ENCODE measurements around the gene SENP5.

The SENP5 gene

DNA sequence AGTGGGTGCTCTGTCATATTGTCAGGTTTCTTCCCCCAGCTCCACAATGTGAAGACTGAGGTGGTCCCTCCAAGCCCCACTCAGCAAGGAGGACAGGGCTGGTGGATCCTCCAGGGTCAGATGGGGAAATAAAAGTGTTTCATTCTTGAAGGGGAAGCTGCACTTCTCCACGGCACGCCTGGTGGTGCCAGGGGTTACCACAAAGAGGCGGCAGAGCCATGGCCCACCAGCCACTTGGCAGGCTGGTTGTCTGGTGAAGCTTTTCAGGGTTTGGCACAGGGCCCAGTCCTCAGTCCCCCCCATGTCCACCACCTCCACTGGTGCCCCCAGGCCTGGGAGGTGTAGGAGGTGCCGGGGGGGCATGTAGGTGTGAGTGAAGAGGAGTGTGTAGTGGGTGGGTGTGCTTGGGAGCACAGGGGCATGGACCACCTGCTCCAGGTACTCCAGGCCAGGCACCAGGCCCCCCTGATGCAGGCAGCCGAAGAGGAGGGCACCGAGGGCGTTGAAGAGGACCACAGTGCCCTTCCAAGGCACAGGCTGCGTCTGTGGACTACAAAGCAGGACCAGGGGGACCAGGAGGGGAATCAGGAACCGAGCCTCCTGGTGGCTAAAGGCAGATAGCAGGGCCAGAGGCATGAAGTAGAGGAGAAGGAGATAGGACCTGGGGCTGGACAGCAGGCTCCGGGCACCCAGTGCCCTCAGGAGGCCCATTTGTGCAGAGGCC lies 79.6 kb downstream of the SENP5 start:
- no peak for DNase-seq (ENCODE audit: low read depth)
- TF ChIP-seq, protein P1, sequence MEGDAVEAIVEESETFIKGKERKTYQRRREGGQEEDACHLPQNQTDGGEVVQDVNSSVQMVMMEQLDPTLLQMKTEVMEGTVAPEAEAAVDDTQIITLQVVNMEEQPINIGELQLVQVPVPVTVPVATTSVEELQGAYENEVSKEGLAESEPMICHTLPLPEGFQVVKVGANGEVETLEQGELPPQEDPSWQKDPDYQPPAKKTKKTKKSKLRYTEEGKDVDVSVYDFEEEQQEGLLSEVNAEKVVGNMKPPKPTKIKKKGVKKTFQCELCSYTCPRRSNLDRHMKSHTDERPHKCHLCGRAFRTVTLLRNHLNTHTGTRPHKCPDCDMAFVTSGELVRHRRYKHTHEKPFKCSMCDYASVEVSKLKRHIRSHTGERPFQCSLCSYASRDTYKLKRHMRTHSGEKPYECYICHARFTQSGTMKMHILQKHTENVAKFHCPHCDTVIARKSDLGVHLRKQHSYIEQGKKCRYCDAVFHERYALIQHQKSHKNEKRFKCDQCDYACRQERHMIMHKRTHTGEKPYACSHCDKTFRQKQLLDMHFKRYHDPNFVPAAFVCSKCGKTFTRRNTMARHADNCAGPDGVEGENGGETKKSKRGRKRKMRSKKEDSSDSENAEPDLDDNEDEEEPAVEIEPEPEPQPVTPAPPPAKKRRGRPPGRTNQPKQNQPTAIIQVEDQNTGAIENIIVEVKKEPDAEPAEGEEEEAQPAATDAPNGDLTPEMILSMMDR (IDR thresholded peaks at IDR 0.05; ENCODE audit: low read length, missing control alignments), result peak; percentile 3
- no peak overlapping the region for H3K4me3 ChIP-seq (replicated peaks; ENCODE audit: low read depth, low read length)

DNA sequence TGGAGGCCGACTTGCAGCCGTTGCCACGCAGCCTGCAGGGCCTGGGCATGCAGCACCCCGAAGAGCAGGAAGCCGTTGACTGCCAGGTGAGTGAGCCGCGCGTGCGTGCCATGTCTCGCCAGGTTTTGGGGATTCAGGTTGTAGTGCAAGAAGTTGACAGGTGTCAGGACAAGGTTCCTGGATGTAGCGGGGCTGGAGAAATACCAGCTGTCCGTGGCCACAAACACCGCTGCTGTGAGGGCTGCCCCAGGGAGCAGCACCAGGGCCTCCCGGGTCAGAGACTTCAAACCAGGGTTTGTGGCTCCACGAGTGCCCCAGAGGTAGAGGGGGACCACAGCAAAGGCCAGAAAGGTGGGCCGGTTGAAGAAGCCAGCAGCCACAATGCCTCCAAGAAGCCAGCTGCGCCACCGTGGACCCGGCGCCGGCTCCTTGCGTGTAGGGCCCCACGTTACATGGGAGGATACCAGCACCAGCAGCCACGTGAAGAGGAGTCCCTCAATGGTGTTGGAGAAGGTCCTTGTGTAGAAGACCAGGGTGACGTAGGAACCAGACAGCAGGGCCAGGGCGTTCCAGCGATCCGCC lies 80.2 kb downstream of the SENP5 start:
- DNase-seq (ENCODE audit: low read depth), result no peak
- H3K4me3 ChIP-seq (replicated peaks; ENCODE audit: low read depth, low read length), result no peak overlapping the region

DNA sequence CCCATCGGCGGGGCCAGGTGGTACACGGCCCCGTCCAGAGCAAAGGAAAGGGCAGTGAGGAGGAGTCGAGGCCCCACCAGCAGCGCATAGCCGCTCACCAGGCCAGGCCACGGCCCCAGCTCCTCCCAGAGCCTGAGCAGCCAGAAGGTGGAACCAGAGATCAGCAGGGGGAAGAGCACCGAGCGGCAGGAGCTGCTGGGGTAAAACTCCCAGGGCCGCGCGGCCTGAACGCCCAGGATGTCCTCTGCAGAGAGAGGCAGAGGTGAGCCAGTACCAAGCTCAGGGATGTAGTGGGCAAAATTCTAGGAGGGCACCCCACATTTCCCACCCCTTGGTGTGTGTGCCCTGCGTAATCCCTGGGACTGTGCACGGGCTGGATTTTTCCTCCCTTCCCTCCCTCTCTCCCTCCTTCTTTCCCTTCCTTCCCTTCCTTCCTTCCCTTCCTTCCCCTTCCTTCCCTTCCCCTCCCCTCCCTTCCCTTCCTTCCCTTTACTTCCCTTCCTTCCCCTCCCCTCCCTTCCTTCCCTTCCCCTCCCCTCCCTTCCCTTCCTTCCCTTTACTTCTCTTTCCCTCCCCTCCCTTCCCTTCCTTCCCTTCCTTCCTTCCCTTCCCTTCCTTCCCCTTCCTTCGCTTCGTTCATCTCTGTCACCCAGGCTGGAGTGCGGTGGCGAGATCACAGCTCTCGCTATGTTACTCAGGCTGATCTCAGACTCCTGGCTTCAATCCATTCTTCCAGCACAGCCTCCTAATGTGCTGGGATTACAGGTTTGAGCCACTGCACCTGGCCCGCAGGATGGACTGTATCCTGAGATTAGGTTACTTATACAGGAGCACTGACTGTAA lies 80.9 kb downstream of the SENP5 start:
- H3K4me3 ChIP-seq (replicated peaks; ENCODE audit: low read depth, low read length), result no peak overlapping the region
- TF ChIP-seq, protein P1 (IDR thresholded peaks at IDR 0.05; ENCODE audit: low read length, missing control alignments), result no peak
- peak; percentile 15 for DNase-seq (ENCODE audit: low read depth)

More for the DNA sequence above, 80.2 kb downstream of the SENP5 start:
- TF ChIP-seq, protein P1 (IDR thresholded peaks at IDR 0.05; ENCODE audit: low read length, missing control alignments), result no peak

DNA sequence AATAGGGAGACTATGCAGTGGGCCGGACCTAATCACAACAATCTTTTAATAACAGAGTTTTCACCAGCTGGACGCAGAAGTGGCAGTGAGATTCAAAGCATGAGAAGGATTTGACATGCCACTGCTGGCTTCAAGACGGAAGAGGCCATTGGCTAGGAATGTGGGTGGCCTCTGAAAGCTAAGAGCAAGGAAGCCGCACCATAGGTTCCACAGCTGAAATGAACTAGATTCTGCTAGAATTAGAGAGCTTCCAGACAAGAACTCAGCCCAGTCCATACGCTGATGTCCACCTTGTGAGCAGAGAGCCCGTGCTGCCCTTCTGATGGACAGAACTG lies 81.5 kb downstream of the SENP5 start:
- no peak overlapping the region for H3K4me3 ChIP-seq (replicated peaks; ENCODE audit: low read depth, low read length)
- DNase-seq (ENCODE audit: low read depth), result no peak
- TF ChIP-seq, protein P1 (IDR thresholded peaks at IDR 0.05; ENCODE audit: low read length, missing control alignments), result no peak

DNA sequence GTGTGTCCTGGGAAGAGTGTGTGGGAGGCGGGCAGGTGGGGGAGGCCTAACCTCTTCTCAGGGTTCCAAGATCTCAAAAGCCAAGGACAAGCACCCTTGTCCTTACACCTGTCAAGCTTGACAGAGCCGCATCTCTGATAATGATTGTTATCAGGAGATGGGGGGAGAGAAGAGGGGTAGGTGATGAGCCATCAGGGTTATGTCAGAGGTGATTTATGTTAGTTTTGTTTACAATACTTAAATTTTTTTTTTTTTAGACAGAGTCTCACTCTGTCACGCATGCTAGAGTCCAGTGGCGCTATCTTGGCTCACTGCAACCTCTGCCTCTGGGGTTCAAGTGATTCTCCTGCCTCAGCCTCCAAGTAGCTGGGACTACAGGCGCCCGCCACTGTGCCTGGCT lies 82.0 kb downstream of the SENP5 start:
- no peak for DNase-seq (ENCODE audit: low read depth)
- TF ChIP-seq, protein P1 (IDR thresholded peaks at IDR 0.05; ENCODE audit: low read length, missing control alignments), result no peak
- H3K4me3 ChIP-seq (replicated peaks; ENCODE audit: low read depth, low read length), result no peak overlapping the region

DNA sequence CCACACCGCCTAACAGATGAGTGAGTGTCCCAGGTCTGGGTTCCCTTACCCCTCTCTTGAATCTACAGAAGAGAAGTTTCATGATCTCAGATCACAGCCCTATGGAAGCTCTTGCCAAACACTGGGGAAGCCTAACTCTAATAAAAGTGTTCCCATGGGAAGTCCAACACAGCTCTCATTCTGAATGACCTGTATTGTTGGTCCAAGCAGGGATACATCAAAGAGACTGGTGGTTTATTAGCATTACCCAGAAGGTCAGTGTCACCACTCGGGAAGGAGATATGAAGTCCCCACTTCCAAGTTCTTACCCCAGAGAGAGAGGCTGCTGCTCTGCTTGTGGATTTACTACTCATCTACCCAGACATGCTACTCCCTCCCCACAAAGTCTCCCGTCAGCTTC lies 83.7 kb downstream of the SENP5 start:
- DNase-seq (ENCODE audit: low read depth), result no peak
- no peak overlapping the region for H3K4me3 ChIP-seq (replicated peaks; ENCODE audit: low read depth, low read length)
- TF ChIP-seq, protein P1 (IDR thresholded peaks at IDR 0.05; ENCODE audit: low read length, missing control alignments), result no peak
